Globus pallidus (tissue), 1 donor: Measurements from ENCODE around the gene UBE2QL1.

Source experiments
- DNase-seq: peaks from one replicate; pipeline ENCODE4 v3.0.0-alpha.2; 2015; ENCODE audit warnings: low spot score

The UBE2QL1 gene

DNA sequence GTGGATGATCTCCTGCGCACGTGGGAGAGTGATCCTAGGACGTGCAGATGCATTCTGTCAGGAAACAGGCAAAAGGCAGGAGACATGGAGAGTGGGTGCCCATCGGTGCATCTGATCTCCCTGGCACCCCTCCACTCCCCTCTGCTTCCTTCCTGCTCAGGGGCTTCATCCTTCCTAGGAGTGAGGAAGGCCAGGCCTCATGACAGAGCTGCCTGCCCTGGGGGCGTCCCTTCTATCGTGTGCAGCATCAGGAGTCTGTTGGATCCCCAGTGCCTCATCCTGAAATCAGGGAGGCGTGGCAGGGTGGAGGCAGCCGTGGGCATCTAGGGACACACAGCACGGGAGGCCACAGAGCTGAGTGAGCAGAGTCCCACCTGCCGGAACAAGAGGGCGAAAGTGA lies 30.1 kb downstream of the UBE2QL1 start:
- DNase-seq = no peak

DNA sequence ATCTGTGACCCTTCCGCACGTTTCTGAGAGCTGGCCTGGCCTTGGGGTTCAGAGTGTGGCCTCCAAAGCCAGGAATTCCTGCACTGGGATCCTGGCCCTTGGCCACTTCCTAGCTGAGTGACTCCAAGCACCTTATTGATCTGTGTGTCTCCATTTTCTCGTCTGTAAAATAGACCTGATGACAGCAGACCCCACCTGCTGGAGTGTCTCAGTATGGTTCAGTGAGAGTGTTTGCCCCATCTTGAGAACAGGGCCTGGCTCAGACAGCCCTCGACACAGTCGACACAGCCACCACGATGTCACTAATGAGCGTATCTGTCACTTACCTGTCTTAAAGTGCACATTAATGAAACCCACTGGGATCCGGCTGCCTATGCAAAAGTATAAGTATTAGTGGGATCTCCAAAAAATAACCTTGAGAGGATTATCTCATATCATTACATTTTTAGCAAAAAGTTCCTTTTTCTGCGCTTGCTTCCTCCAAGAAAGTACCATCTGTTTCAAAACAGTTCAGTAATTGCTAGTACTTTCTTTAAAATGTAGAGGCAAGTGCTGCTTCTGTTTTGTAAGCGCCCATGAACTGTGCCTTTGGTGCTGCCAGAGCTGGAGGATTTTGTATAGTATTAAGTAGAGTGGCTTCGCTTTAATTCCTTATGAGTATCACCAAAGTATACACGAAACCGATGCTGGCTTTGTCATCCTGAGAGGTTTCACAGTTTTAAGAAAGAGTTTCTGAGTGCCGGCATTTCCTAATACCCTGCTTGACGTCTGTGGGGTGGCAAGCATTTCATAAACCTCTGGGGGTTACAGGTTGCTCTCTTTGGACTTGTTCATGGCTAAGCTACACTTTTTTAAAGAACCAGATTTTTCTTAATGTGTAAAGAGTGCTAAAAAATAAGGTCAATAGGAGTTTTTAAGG lies 31.7 kb downstream of the UBE2QL1 start:
- no peak for DNase-seq

DNA sequence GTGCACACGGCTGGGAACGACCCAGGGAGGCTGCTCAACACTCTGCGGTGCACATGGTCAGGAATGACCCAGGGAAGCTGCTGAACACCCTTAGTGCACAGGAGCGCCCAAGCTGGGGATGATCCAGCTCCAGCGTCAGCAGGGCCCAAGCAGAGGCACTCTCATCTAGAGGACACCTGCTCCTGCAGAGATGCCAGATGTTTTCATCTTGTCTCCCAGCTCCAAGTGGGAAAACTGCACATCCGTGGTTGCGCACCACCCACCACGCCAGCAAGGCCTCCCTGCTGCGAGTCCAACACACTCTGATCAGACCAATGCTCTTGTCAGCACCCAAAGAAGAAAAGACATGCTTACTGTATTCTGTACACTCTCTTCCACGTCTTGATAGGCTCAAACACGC lies 34.1 kb downstream of the UBE2QL1 start:
- no peak for DNase-seq

- DNase-seq = no peak
These were observed 35.3 kb downstream of the UBE2QL1 start for GRCh38 chr5:6483880-6484382.

- DNase-seq = no peak
These were observed 35.8 kb downstream of the UBE2QL1 start for GRCh38 chr5:6484446-6484845.

- DNase-seq = no peak
These were observed 36.2 kb downstream of the UBE2QL1 start for GRCh38 chr5:6484899-6485298.

DNA sequence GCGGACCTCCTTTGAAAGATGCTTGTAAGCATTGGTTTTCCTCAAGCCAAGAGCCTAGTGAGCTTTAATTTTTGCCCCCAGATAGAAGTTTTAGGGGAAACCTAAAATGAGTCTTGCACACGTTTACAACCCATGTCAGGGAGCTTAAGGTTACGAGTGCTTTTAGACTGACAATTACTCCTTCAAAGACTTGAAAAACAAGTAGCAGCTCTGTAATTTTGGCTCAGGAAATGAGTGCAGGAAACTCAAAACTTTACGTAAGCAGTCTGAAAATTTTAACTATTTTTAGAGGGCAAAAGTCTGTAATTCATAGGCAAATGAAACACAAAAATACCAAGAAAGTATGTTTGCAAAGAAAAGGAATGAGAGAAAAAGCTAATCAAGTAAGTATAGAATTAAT lies 36.8 kb downstream of the UBE2QL1 start:
- no peak for DNase-seq

GRCh38 chr5:6486074-6486473 lies 37.4 kb downstream of the UBE2QL1 start:
- DNase-seq = no peak

GRCh38 chr5:6487081-6487480 lies 38.4 kb downstream of the UBE2QL1 start:
- no peak for DNase-seq

DNA sequence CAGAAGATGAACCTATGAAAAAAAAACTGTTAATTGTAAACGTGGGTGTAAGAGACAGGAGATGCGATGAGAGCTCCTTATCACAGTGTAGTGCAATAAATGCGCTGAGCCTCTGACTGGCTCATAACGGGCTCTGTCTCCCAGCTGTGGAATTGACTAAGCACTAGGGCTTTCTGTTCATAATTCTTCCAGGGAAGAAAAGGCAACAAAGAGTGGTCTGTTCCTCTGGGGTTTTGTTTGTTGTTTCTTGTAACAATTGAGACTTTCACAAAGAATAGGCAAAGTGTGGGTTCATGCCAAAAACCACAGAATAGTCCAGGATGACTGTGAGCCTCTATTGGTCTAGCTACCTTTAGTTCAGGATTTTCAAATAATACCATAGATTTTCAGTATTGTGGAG lies 39.4 kb downstream of the UBE2QL1 start:
- DNase-seq = peak; percentile 95

DNA sequence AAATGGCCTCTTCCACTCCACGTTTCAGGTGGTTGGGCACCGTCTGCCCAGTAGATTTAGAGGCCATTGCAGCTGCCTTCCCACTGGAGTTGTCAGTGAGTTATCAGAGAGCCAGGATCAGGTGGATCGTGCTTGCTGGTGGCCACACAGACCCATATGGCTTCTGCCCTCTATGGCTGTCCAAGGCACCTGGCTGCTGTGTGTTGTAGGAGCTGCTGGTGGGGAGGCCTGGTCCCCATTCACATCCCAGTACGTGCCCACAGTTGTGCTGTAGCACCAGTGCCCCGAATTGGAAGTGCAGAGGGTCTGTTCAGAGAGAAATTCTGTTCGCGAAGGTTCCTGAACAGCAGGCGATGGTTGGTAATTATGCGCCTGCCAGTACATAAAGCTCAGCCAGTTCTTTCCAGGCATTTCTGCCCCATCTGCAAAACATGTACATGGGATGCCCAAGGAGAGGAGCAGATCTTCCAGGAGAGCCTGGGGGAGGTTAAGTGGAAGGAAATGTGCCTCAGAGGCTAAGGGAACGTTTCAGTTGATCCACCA lies 41.1 kb downstream of the UBE2QL1 start:
- no peak for DNase-seq

DNA sequence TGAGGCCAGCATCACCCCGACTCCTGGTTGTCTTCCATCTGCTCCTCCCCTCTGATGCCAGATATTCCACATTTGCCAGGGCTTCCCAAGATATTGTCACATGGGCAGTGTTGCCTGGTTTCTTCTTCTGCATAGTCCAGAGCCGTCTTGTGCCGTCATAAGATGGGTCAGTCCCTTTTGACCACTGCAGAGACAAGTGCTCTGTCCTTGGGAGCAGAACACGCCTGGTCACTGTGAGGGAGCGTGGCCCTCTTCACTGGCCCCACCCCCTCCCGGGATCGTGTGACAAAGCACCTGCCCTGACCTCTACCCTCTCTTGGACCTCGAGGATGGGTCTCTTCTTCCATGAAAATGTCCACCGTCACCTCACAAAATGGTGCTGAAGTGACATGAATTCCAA lies 41.6 kb downstream of the UBE2QL1 start:
- no peak for DNase-seq

DNA sequence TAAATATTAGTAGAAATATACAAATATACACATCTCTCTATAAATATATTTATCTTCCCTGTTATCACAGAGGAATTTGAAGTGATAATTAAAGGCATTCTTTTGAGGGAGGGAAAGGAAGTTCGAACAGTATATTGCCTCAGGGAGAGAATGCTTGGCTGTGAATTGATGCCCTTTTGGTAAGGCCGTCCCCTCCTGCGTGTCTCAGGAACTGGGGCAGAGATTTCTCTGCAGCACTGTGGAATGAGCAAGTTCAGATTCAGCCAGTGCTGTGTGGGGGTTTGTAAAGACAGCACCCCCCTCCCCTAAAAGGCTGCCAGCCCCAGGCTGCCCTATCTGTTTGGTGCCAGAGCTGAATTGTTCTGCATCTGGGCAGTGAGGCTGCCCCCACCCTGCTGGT lies 42.0 kb downstream of the UBE2QL1 start:
- no peak for DNase-seq

GRCh38 chr5:6491196-6491918 lies 42.7 kb downstream of the UBE2QL1 start:
- no peak for DNase-seq

GRCh38 chr5:6491919-6492290 lies 43.2 kb downstream of the UBE2QL1 start:
- no peak for DNase-seq

DNA sequence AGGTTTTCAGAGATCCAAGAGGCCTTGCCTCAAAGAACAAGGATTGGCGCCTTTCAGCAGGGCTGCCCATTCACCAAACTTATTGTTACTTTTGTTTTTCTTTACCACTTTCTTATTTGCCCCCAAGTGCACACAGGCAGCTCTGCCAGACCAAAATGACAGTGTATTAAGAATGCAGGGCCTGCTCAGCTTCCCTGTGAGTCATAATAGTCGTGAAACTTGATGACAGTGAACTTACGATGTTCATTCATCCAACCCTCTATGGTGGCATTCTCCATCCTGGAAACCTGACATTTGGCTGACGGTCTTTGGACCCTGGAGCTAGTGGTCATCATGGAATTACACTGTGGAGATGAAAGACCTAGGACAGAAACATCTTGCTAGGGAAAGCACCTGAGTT lies 44.3 kb downstream of the UBE2QL1 start:
- DNase-seq = no peak

DNA sequence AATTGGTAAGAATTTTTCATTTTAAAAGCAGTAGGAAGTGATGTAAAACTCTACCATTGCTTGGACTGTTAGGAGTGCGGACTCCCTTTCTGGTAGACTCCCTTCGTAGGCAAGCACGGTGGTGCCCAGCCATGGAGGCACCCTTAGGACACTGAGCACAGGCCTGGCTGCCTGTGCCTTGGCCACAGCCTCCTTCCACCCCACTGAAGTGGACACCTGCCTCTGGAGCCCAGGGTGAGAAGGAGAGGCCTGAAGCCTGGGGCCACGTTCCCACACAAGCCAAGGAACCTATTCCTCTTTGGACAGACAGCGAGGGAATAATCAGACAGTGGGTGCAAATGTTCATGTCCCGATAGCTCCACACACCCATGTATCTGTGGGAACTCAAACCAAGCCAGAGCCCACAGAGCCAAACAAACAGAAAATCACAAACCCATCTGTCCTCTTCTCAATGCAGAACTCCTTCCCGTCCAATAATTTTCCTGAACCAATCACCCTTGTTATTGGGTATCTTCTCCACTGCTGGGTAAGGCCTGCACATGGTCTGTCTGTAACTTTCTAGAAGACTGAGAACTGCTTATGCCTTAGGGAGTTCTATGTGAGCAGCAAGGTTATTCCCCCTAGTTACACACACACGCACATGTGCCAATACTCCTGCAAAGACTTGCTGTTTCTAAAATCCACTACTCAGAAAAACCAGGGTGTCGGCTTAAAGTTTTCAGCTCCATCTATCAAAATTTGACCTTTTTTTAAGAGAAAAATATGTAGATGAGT lies 45.2 kb downstream of the UBE2QL1 start:
- no peak for DNase-seq

DNA sequence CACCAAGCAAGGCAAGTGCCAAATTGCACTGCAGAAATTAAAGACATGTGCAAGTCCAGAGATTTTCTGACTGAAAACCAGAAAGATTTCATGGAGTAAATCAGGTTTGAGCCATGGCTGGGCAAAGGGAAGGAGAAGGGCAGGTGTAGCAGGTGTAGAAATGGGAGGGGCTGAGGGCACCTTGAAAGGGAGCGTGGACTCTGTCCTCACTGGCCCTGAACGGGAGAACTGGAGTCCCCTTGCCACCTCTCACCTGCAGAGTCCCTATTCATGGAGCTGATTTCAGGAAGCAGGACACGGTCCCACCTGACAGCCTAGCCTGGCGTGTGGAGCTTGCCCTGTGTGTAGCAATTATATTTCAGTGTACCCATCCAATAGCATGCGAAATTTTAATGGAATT lies 46.3 kb downstream of the UBE2QL1 start:
- no peak for DNase-seq

DNA sequence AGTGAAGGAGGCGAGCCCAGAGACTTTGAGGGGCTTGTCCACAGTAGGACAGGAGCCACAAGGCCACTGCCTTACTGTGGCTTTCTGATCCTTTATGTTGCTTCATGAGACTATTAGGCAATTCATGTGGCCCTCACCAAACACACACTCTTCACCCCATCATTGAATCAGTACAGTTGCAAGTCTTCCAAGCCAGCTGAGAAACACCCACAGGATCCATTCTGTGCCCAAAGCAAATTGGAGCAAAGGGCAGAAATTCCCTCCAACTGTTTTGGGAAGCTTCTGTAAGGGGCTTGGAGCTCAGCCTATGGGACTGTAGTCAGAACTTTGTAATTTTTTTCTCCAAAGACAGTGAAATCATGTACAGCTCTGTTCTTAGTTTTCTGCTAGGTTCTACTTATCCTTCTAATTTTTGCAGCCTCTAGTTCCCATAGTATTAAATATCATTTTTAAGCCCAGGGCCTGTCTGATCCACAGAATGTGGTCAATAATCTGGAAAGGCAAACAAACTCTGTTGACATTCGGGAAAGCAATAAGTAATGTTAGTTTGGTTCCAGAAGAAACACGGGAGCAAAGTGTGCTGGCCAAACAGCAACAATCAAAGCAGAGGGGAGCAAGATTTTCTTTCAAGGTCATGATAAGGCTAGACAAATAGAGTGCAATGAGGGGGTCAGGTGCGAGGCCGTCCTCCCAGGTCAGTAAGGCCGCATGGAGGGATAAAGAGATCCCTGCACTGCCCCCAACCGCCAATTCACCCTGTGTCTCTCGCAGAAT lies 47.0 kb downstream of the UBE2QL1 start:
- DNase-seq = no peak

- no peak for DNase-seq
These were observed 47.5 kb downstream of the UBE2QL1 start for GRCh38 chr5:6496207-6496584.

- DNase-seq = no peak
These were observed 48.0 kb downstream of the UBE2QL1 start for GRCh38 chr5:6496636-6497035.
